ENCODE results near the gene INF2. TPM values are rescaled to one million over a fixed set of nuclear protein-coding genes. Genes with fewer than 3 reads are reported as not detected.
A peak's percentile ranks its signal among the peaks of the same experiment; 100 is the strongest.

The INF2 gene
- total RNA-seq, 2 experiments from 2014 or later, result 61.5 to 65.0 TPM

DNA sequence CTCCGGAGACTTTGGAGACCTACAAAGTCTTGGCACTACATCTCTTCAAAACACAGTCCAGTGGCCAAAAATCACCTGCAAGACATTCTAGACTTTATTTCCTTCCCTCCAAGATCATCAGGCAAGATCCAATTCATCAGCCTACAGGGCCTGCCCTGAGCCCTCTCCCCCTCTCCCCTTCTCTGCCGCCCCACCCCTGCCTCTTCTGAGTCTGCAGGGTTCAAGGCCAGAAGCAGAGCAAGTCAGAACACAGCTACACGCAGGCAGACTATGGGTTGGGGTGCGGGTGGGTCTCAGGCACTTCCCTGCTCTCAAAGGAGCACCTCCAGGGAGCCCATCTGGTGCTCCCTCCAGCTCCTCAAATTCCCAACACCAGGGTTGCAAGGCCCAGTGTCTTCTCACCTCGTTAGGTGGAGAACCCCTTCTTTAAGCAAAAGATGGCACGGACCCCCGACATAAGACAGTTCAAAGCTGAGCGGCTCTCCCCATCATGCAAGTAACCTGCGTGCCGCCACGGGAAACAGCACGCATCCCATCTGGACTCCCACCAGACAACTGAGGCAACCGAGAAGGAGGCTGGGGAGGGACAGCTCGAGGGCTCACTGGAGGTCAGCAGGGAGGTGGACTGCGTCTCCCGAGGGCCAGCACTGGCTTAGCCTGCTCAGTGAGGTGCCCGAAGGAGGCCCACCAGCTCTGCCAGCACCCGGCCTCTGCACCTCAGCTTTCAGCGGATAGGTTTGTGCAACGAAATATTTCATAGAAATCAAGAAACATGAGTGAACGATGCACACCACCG lies 5.6 kb upstream of the INF2 start:
- ChIA-PET CTCF (no interaction called here), POLR2A (interaction anchor here (1.1 kb wide), 1 partner anchor 10 kb away, joined by 4 read pairs; no protein-coding TSS in a partner anchor)
- Mint-ChIP-seq H3K4me3 (no peak overlapping the region), H3K27me3 (no peaks in the 10 kb centered on the region), H3K36me3 (ENCODE audit: low read depth) (no peaks in the 10 kb centered on the region), H3K27ac (no peak overlapping the region), H3K4me1 (ENCODE audit: low read depth) (peaks cover 36% of the 10 kb centered on the region), H3K9me3 (no peaks in the 10 kb centered on the region)
- intact Hi-C loops (cut with micrococcal nuclease), result no loop called here
- TF ChIP-seq, protein P1, sequence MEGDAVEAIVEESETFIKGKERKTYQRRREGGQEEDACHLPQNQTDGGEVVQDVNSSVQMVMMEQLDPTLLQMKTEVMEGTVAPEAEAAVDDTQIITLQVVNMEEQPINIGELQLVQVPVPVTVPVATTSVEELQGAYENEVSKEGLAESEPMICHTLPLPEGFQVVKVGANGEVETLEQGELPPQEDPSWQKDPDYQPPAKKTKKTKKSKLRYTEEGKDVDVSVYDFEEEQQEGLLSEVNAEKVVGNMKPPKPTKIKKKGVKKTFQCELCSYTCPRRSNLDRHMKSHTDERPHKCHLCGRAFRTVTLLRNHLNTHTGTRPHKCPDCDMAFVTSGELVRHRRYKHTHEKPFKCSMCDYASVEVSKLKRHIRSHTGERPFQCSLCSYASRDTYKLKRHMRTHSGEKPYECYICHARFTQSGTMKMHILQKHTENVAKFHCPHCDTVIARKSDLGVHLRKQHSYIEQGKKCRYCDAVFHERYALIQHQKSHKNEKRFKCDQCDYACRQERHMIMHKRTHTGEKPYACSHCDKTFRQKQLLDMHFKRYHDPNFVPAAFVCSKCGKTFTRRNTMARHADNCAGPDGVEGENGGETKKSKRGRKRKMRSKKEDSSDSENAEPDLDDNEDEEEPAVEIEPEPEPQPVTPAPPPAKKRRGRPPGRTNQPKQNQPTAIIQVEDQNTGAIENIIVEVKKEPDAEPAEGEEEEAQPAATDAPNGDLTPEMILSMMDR (IDR thresholded peaks at IDR 0.05), result no peak
- no peak for DNase-seq
- ATAC-seq, result no peak

DNA sequence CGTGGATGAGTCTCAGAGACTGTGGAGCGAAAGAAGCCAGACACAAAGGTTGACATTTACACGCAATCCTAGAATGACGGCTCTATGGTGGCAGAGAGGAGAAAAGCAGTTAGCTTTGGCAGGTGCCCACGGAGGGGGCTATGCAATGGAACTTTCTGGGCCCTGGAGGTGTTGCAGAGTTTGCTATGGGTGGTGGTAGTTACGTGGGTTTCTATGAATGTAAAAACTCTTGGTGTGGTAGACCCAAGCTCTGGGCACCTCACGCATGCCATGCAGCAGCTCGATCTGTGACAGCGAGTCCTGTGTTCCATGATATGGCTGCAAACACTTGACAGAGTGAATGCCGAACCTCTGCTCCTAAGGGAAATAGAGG lies 5.0 kb upstream of the INF2 start:
- CTCF ChIA-PET, result no interaction called here
- H3K27ac Mint-ChIP-seq, result no peak overlapping the region
- no peak for ATAC-seq

DNA sequence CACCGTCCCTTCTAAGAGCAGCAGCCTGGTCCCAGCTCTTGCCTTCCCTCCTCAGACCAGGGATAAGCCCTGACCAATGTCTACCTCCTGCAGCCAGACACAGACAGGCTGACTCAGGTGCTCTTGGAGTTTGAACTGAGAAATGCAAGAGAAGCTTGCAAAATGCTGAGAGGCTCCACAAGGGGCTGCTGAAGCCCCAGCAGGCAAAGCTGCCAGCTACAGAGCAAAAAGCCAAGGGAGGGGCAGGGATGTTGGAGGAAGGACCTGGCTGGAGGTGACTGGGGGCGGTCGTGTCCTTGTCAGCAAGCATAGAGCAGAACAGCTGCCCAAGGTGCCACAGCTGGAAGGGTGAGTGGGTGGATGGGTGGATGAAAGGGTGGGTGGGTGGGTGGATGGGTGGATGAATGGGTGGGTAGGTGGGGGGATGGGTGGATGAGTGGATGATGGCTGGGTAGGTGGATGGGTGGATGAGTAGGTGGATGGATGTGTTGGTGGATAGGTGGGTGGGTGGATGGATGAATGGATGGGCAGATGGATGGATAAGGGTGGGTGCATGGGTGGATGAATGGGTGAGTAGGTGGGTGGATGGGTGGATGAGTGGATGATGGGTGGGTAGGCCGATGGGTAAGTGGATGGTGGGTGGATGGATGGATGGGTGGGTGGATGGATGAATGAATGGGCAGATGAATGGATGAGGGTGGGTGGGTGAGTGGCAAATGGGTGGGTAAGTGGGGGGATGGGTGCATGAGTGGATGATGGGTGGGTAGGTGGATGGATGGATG lies 4.0 kb upstream of the INF2 start:
- Mint-ChIP-seq H3K36me3 (ENCODE audit: low read depth) (no peaks in the 10 kb centered on the region), H3K27me3 (no peaks in the 10 kb centered on the region), H3K27ac (no peak overlapping the region), H3K4me3 (no peak overlapping the region), H3K4me1 (ENCODE audit: low read depth) (peaks cover 34% of the 10 kb centered on the region), H3K9me3 (no peaks in the 10 kb centered on the region)
- TF ChIP-seq, protein P1 (IDR thresholded peaks at IDR 0.05), result no peak
- ChIA-PET POLR2A (interaction anchor here (0.8 kb wide), 1 partner anchor 25 kb away, joined by 3 read pairs; no protein-coding TSS in a partner anchor), CTCF (interaction anchor here (1.2 kb wide), 1 partner anchor 20 kb away, joined by 4 read pairs; no protein-coding TSS in a partner anchor)
- intact Hi-C loops (cut with micrococcal nuclease), result no loop called here
- ATAC-seq, result peak; percentile 10
- DNase-seq, result peak; percentile 53

More for the DNA sequence above, 5.0 kb upstream of the INF2 start:
- TF ChIP-seq, protein P1 (IDR thresholded peaks at IDR 0.05), result no peak
- DNase-seq, result no peak
- POLR2A ChIA-PET, result interaction anchor here (1.1 kb wide), 1 partner anchor 9 kb away, joined by 4 read pairs; no protein-coding TSS in a partner anchor
- H3K36me3 Mint-ChIP-seq (ENCODE audit: low read depth), result no peaks in the 10 kb centered on the region
- peaks cover 34% of the 10 kb centered on the region for H3K4me1 Mint-ChIP-seq (ENCODE audit: low read depth)
- no peaks in the 10 kb centered on the region for H3K9me3 Mint-ChIP-seq
- H3K27me3 Mint-ChIP-seq, result no peaks in the 10 kb centered on the region
- intact Hi-C loops (cut with micrococcal nuclease), result no loop called here
- no peak overlapping the region for H3K4me3 Mint-ChIP-seq

DNA sequence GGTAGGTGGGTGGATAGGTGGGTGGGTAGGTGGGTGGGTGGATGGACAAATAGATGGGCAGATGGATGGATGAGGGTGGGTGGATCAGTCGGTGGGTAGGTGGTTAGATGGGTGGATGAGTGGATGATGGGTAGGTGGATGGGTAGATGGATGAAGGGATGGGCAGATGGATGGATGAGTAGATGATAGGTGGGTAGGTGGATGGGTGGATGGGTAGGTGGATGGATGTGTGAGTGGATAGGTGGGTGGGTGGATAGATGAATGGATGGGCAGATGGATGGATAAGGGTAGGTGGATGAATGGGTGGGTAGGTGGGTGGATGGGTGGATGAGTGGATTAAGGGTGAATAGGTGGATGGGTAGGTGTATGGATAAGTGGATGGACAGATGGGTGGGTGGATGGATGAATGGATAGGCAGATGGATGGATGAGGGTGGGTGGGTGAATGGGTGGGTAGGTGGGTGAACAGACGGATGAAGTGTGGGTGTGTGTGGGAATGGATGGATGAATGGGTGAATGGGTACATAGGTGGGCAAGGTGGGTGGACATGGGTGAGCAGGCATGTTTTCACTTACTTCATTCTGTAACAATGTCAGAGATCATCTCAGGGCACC lies 3.3 kb upstream of the INF2 start:
- Mint-ChIP-seq H3K36me3 (ENCODE audit: low read depth) (no peaks in the 10 kb centered on the region), H3K4me1 (ENCODE audit: low read depth) (peaks cover 36% of the 10 kb centered on the region), H3K4me3 (no peak overlapping the region), H3K27me3 (no peaks in the 10 kb centered on the region), H3K9me3 (no peaks in the 10 kb centered on the region), H3K27ac (no peak overlapping the region)
- intact Hi-C loops (cut with micrococcal nuclease), result no loop called here
- ATAC-seq, result no peak
- ChIA-PET POLR2A (interaction anchor here (2.1 kb wide), 1 partner anchor 8 kb away, joined by 22 read pairs; no protein-coding TSS in a partner anchor), CTCF (interaction anchor here (1.2 to 2.9 kb wide), 2 partner anchors 8 to 21 kb away, joined by 4 to 14 read pairs; no protein-coding TSS in a partner anchor)
- DNase-seq, result no peak
- TF ChIP-seq, protein P1 (IDR thresholded peaks at IDR 0.05), result no peak
